CD14-positive monocyte (primary cell): ENCODE data around the gene CLN5. TPM values are rescaled to one million over a fixed set of nuclear protein-coding genes. Genes with fewer than 3 reads are reported as not detected.

Source experiments
- DNase-seq, 3 donors: peaks; one replicate each; pipeline ENCODE4 v3.0.0-alpha.2; 2011 to 2022
- H2AFZ ChIP-seq: 2 replicates; pipeline ENCODE4 v1.6.0; 2012; ENCODE audit warnings: mild to moderate bottlenecking, low read depth, low read length, inconsistent platforms; ENCODE audit not compliant: insufficient read depth, poor library complexity, severe bottlenecking
- H3K27ac ChIP-seq, 2 donors: 1 replicate in 1 of 2; 2 replicates in 1 of 2; pipeline ENCODE4 v1.5.1; 2012 to 2013; ENCODE audit warnings: low read length in 2 of 2, control low read depth in 1 of 2, inconsistent platforms in 1 of 2, low read depth in 1 of 2, mild to moderate bottlenecking in 1 of 2
- H3K27me3 ChIP-seq, 2 donors: one replicate each; pipeline versions ENCODE4 v1.6.0 to v1.6.1; 2011 to 2013; ENCODE audit warnings: low read length in 2 of 2; ENCODE audit not compliant: control insufficient read depth in 2 of 2, insufficient read depth in 2 of 2
- H3K36me3 ChIP-seq, 2 donors: replicated peaks in 1 of 2; 1 replicate in 1 of 2; 2 replicates in 1 of 2; pipeline versions ENCODE4 v1.5.1 to v1.6.1; 2012 to 2013; ENCODE audit warnings: low read length in 2 of 2, control low read depth in 1 of 2, inconsistent platforms in 1 of 2, mild to moderate bottlenecking in 1 of 2; ENCODE audit not compliant: insufficient read depth in 2 of 2, control insufficient read depth in 1 of 2
- H3K4me1 ChIP-seq, 2 donors: 1 replicate in 1 of 2; 2 replicates in 1 of 2; pipeline versions ENCODE4 v1.5.1 to v1.6.1; 2012 to 2013; ENCODE audit warnings: low read length in 2 of 2, control low read depth in 1 of 2, inconsistent platforms in 1 of 2, mild to moderate bottlenecking in 1 of 2, moderate library complexity in 1 of 2; ENCODE audit not compliant: insufficient read depth in 2 of 2, control insufficient read depth in 1 of 2
- H3K4me2 ChIP-seq: replicated peaks from 2 replicates; pipeline ENCODE3; 2012; ENCODE audit warnings: low read length, moderate library complexity, mild to moderate bottlenecking; ENCODE audit not compliant: poor library complexity, severe bottlenecking; ENCODE audit errors: extremely low read depth
- H3K4me3 ChIP-seq, 3 experiments: fragments of 200-600 bp in 1 of 3; sonication (generic) in 1 of 3; replicated peaks in 1 of 3; 1 replicate in 2 of 3; 2 replicates in 1 of 3; pipeline ENCODE4 v1.5.1; 2011 to 2013; ENCODE audit warnings: low read length in 3 of 3, mild to moderate bottlenecking in 3 of 3, control low read depth in 2 of 3, low read depth in 2 of 3, inconsistent platforms in 1 of 3, moderate library complexity in 1 of 3
- H3K79me2 ChIP-seq: 2 replicates; pipeline ENCODE4 v1.6.0; 2012; ENCODE audit warnings: mild to moderate bottlenecking, control low read depth, inconsistent platforms, low read length, moderate library complexity; ENCODE audit not compliant: insufficient read depth
- H3K9ac ChIP-seq: 2 replicates; pipeline ENCODE4 v1.6.0; 2017; ENCODE audit warnings: low read length, mild to moderate bottlenecking; ENCODE audit not compliant: insufficient read depth, poor library complexity, severe bottlenecking
- H3K9me3 ChIP-seq, 2 donors: replicated peaks in 1 of 2; 1 replicate in 1 of 2; 2 replicates in 1 of 2; pipeline versions ENCODE4 v1.5.1 to v1.6.1; 2012 to 2013; ENCODE audit warnings: low read length in 2 of 2, control low read depth in 1 of 2; ENCODE audit not compliant: control insufficient read depth in 1 of 2, insufficient read depth in 1 of 2
- H4K20me1 ChIP-seq: 2 replicates; pipeline ENCODE4 v1.6.0; 2012; ENCODE audit warnings: mild to moderate bottlenecking, low read length, control low read depth, moderate library complexity; ENCODE audit not compliant: insufficient read depth
- H3K27ac Mint-ChIP-seq, 7 donors: one replicate each; pipeline ENCODE4 v1.8.0; 2020; ENCODE audit warnings: mild to moderate bottlenecking in 7 of 7, mixed read lengths in 7 of 7, moderate library complexity in 6 of 7, inconsistent platforms in 2 of 7
- H3K27me3 Mint-ChIP-seq, 3 donors: one replicate each; pipeline ENCODE4 v1.8.0; 2021 to 2022; ENCODE audit warnings: low read depth in 3 of 3, mild to moderate bottlenecking in 3 of 3, mixed read lengths in 3 of 3, moderate library complexity in 3 of 3, inconsistent platforms in 1 of 3
- H3K36me3 Mint-ChIP-seq, 2 donors: one replicate each; pipeline ENCODE4 v1.8.0; 2020; ENCODE audit warnings: mixed read lengths in 2 of 2, inconsistent platforms in 1 of 2, mild to moderate bottlenecking in 1 of 2
- H3K4me1 Mint-ChIP-seq: one replicate; pipeline ENCODE4 v1.8.0; 2020; ENCODE audit warnings: mild to moderate bottlenecking, mixed read lengths
- H3K4me3 Mint-ChIP-seq, 2 donors: one replicate each; pipeline ENCODE4 v1.8.0; 2020; ENCODE audit warnings: mild to moderate bottlenecking in 2 of 2, mixed read lengths in 2 of 2, moderate library complexity in 1 of 2
- H3K9me3 Mint-ChIP-seq, 7 donors: one replicate each; pipeline ENCODE4 v1.8.0; 2020 to 2022; ENCODE audit warnings: mixed read lengths in 7 of 7, mild to moderate bottlenecking in 6 of 7, moderate library complexity in 6 of 7, inconsistent platforms in 2 of 7
- WGBS: methylation state at CpG from one replicate; pipeline ENCODE4 v1.1.5; 2013; ENCODE audit warnings: missing lambda C conversion rate; ENCODE audit not compliant: insufficient coverage; 5-methylcytosine and 5-hydroxymethylcytosine counted together
- intact Hi-C, 2 donors: fragments of 100-400 bp; cut with micrococcal nuclease; formaldehyde crosslinking; loops; one replicate each; pipeline versions ENCODE4 v1.15.0 to v1.15.1; 2023
- polyA plus RNA-seq, 3 donors: library from polyadenylated mRNA; depleted of rRNA in 1 of 3; unstranded in 2 of 3; stranded (reverse) in 1 of 3; fragments of 300-500 nt in 2 of 3; fragments of >200 nt in 1 of 3; fragmentation: Illumina TruSeq in 2 of 3; gene quantifications; 1 replicate in 2 of 3; 2 replicates in 1 of 3; pipeline ENCODE4 v1.2.3, GENCODE V29; 2012 to 2021
- TF ChIP-seq, protein P1 (sequence below): fragments of 200-600 bp; IDR thresholded peaks from one replicate; pipeline ENCODE4 v1.8.0; 2022; ENCODE audit warnings: antibody characterized with exemption, mild to moderate bottlenecking

Gene CLN5
- polyA plus RNA-seq, 3 donors = 9.8 to 22.1 (median 21.5) TPM

DNA sequence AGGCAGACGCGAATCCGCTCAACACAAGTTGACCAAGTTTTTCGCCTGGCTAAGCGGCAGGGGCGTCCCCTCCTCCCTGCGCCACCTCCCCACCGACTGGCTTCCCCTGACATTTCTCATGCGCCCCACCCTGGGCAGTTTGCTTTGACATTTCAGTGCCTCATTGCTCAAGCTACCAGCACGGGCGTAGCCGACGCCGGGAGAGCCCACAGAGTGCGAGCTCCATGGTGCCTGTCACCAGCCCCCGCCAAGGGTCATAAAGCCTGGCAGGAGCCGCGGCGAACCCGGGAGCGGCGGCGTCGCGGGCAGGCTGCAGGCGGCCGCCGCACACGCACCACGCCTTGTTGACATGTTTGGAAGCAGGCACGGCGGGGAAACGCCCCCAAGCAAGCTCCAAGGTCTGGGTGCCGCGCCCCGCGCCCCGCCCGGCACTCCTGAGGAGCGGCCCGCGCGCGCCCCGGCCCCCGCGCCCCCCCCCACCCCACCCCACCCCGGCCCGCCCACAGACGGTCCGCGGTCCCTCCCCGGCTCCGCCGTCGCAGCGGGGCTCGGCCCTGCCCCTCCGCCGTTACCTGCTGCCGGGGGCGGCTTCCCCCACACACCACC lies 34.5 kb downstream of the CLN5 start:
- DNase-seq = peak; percentile 75 to 82 (median 78)
- under 1% methylated on average over 39 of the region's 62 CpGs for WGBS
- peak overlapping the region; percentile 81 to 93 for H3K27ac ChIP-seq
- TF ChIP-seq, protein P1, sequence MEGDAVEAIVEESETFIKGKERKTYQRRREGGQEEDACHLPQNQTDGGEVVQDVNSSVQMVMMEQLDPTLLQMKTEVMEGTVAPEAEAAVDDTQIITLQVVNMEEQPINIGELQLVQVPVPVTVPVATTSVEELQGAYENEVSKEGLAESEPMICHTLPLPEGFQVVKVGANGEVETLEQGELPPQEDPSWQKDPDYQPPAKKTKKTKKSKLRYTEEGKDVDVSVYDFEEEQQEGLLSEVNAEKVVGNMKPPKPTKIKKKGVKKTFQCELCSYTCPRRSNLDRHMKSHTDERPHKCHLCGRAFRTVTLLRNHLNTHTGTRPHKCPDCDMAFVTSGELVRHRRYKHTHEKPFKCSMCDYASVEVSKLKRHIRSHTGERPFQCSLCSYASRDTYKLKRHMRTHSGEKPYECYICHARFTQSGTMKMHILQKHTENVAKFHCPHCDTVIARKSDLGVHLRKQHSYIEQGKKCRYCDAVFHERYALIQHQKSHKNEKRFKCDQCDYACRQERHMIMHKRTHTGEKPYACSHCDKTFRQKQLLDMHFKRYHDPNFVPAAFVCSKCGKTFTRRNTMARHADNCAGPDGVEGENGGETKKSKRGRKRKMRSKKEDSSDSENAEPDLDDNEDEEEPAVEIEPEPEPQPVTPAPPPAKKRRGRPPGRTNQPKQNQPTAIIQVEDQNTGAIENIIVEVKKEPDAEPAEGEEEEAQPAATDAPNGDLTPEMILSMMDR = no peak
- peaks cover 0 to 17% of the 10 kb centered on the region in 2 donors for H3K36me3 ChIP-seq
- peak overlapping the region; percentile 82 to 95 (median 93) for H3K27ac Mint-ChIP-seq
- H3K4me2 ChIP-seq = peak overlapping the region; percentile 97
- H3K9me3 Mint-ChIP-seq = peaks cover 0 to 2% (median 0%) of the 10 kb centered on the region in 7 donors
- peaks cover 24 to 49% of the 10 kb centered on the region in 2 donors for H3K4me1 ChIP-seq
- peak overlapping the region; percentile 94 to 98 for H3K4me3 Mint-ChIP-seq
- intact Hi-C loops = no loop called here
- no peaks in the 10 kb centered on the region for H3K27me3 ChIP-seq
- peaks cover 55% of the 10 kb centered on the region for H3K4me1 Mint-ChIP-seq
- H3K9ac ChIP-seq = peak overlapping the region; percentile 99
- H3K27me3 Mint-ChIP-seq = peaks cover 2 to 7% (median 5%) of the 10 kb centered on the region in 3 donors
- no peaks in the 10 kb centered on the region for H3K9me3 ChIP-seq
- peak overlapping the region; percentile 79 to 90 (median 86) for H3K4me3 ChIP-seq
- peaks cover 58% of the 10 kb centered on the region for H3K79me2 ChIP-seq
- peaks cover 50% of the 10 kb centered on the region for H4K20me1 ChIP-seq
- H3K36me3 Mint-ChIP-seq = peaks cover 5 to 11% of the 10 kb centered on the region in 2 donors
- peak overlapping the region; percentile 96 for H2AFZ ChIP-seq

- WGBS = under 1% methylated on average over 54 of the region's 74 CpGs
- TF ChIP-seq, protein P1 = no peak
- Mint-ChIP-seq H3K4me1 (peaks cover 51% of the 10 kb centered on the region), H3K9me3 (peaks cover 0 to 3% (median under 1%) of the 10 kb centered on the region in 7 donors), H3K27me3 (peaks cover 2 to 7% (median 5%) of the 10 kb centered on the region in 3 donors), H3K4me3 (peak within 1 kb of the TSS; percentile 100), H3K27ac (peak within 1 kb of the TSS; percentile 93 to 98 (median 96)), H3K36me3 (peaks cover 3 to 11% of the 10 kb centered on the region in 2 donors)
- Histone ChIP-seq H3K4me3 (peak within 1 kb of the TSS; percentile 79 to 90 (median 86)), H3K4me2 (peak within 1 kb of the TSS; percentile 97), H3K79me2 (peaks cover 51% of the 10 kb centered on the region), H3K4me1 (peaks cover 24 to 48% of the 10 kb centered on the region in 2 donors), H3K9ac (peak within 1 kb of the TSS; percentile 99), H3K27ac (peak within 1 kb of the TSS; percentile 81 to 93), H3K9me3 (peaks cover 0 to 2% of the 10 kb centered on the region in 2 donors), H4K20me1 (peaks cover 43% of the 10 kb centered on the region), H3K27me3 (no peaks in the 10 kb centered on the region), H2AFZ (peak within 1 kb of the TSS; percentile 96), H3K36me3 (peaks cover 0 to 10% of the 10 kb centered on the region in 2 donors)
- peak; percentile 79 to 83 (median 80) for DNase-seq
- intact Hi-C loops = no loop called here
Measured at GRCh38 chr13:77026861-77027621, 35.2 kb downstream of the CLN5 start, which contains the start of gene FBXL3. Gene FBXL3 (minus strand): TSS chr13:77027159. CDS start chr13:77021860, 5,299 bp downstream.
